ENCODE measurements around the gene PSMD13. TPM values are rescaled to one million over a fixed set of nuclear protein-coding genes. Genes with fewer than 3 reads are reported as not detected.

The PSMD13 gene
- total and polyA plus RNA-seq, 2 experiments from 2014 or later = 98.4 to 175 TPM

- no peak for DNase-seq (ENCODE audit: low read depth in 1 of 2, low spot score in 1 of 2)
- Histone ChIP-seq H3K27ac (no peak overlapping the region), H3K9me3 (ENCODE audit: low read depth) (no peaks in the 10 kb centered on the region), H3K4me1 (ENCODE audit: low read depth) (no peaks in the 10 kb centered on the region), H3K4me3 (no peak overlapping the region), H3K36me3 (no peaks in the 10 kb centered on the region), H3K27me3 (no peaks in the 10 kb centered on the region)
- no peak for TF ChIP-seq CTCF (IDR thresholded peaks at IDR 0.05; ENCODE audit: low read depth, low read length)
These were observed 36.4 kb upstream of the PSMD13 start for GRCh38 chr11:200224-201003.

- H3K4me3 ChIP-seq = no peak overlapping the region
- no peak for TF ChIP-seq CTCF (IDR thresholded peaks at IDR 0.05; ENCODE audit: low read depth, low read length)
- no peaks in the 10 kb centered on the region for H3K27me3 ChIP-seq
- H3K27ac ChIP-seq = no peak overlapping the region
- peak in 1 of 2 donors; percentile 27 for DNase-seq (ENCODE audit: low read depth in 1 of 2, low spot score in 1 of 2)
- H3K36me3 ChIP-seq = no peaks in the 10 kb centered on the region
- H3K9me3 ChIP-seq (ENCODE audit: low read depth) = no peaks in the 10 kb centered on the region
- H3K4me1 ChIP-seq (ENCODE audit: low read depth) = no peaks in the 10 kb centered on the region
These were observed 34.8 kb upstream of the PSMD13 start for GRCh38 chr11:201966-202365.

- no peak for TF ChIP-seq CTCF (IDR thresholded peaks at IDR 0.05; ENCODE audit: low read depth, low read length)
- Histone ChIP-seq H3K4me3 (no peak overlapping the region), H3K27ac (no peak overlapping the region), H3K9me3 (ENCODE audit: low read depth) (no peaks in the 10 kb centered on the region), H3K27me3 (no peaks in the 10 kb centered on the region), H3K36me3 (no peaks in the 10 kb centered on the region), H3K4me1 (ENCODE audit: low read depth) (no peaks in the 10 kb centered on the region)
- DNase-seq (ENCODE audit: low read depth in 1 of 2, low spot score in 1 of 2) = no peak
These were observed 34.3 kb upstream of the PSMD13 start for GRCh38 chr11:202490-202889.

GRCh38 chr11:203056-203944, 33.5 kb upstream of the PSMD13 start:
- TF ChIP-seq CTCF (IDR thresholded peaks at IDR 0.05; ENCODE audit: low read depth, low read length) = no peak
- Histone ChIP-seq H3K4me1 (ENCODE audit: low read depth) (no peaks in the 10 kb centered on the region), H3K4me3 (no peak overlapping the region), H3K9me3 (ENCODE audit: low read depth) (no peaks in the 10 kb centered on the region), H3K27me3 (no peaks in the 10 kb centered on the region), H3K27ac (no peak overlapping the region), H3K36me3 (no peaks in the 10 kb centered on the region)
- no peak for DNase-seq (ENCODE audit: low read depth in 1 of 2, low spot score in 1 of 2)

- no peaks in the 10 kb centered on the region for H3K9me3 ChIP-seq (ENCODE audit: low read depth)
- DNase-seq (ENCODE audit: low read depth in 1 of 2, low spot score in 1 of 2) = no peak
- no peaks in the 10 kb centered on the region for H3K36me3 ChIP-seq
- H3K27ac ChIP-seq = no peak overlapping the region
- H3K4me3 ChIP-seq = no peak overlapping the region
- no peaks in the 10 kb centered on the region for H3K27me3 ChIP-seq
- no peak for TF ChIP-seq CTCF (IDR thresholded peaks at IDR 0.05; ENCODE audit: low read depth, low read length)
- H3K4me1 ChIP-seq (ENCODE audit: low read depth) = no peaks in the 10 kb centered on the region
These were observed 32.7 kb upstream of the PSMD13 start for GRCh38 chr11:203945-204586.

Measured in cardiac muscle cell (in vitro differentiated cells and primary cell).